Heart left ventricle (tissue), 13 donors: ENCODE results near the gene NTSR2.

ENCODE experiments used
- POLR2A ChIP-seq, 2 donors: fragments of 450-650 bp; IDR thresholded peaks; one replicate each; pipeline ENCODE4 v1.6.1; 2017; ENCODE audit warnings: antibody characterized with exemption in 2 of 2, mild to moderate bottlenecking in 2 of 2, moderate library complexity in 2 of 2
- TF ChIP-seq, protein P1 (sequence below), 12 donors: fragments of 200-600 bp; sonication (generic) in 4 of 12; IDR thresholded peaks; one replicate each; pipeline versions ENCODE4 v1.5.0 to v1.8.0; 2018 to 2022; ENCODE audit warnings: antibody characterized with exemption in 12 of 12, mild to moderate bottlenecking in 5 of 12
- donor health status: ischemic (EF 13 %, LVEDD 7.1; RV severe dilation, severe dysfunction).
- donor health status: DM: no; HTN: yes; CAD: no.
- donor health status: DM: no; HTN: no; CAD: no.
- donor health status: ischemic (EF 25% LVEDD 6.9; RV normal size, moderate dysfunction).
- donor health status: ischemic (EF 25% LVEDD 5.7; RV mildly dilated, moderate dysfunction).
- donor health status: ischemic (EF 35%, LVEDD 5.7; RV mildly dilated, moderate dysfunction).
- donor health status: nonischemic (EF 11% LVEDD 7.7; RV severe dilation, severe dysfunction).
- donor health status: DM: yes; HTN: yes; CAD: no.
- donor health status: PGD.
- donor health status: ischemic (EF 29% LVEDD 5.4; RV normal size, mild dysfunction).
- donor health status: nonischemic (EF 23%, LVEDD 6.1; RV moderate dilation, normal function).

GRCh38 chr2:11652553-11652952 is 17.4 kb downstream of the NTSR2 start:
- TF ChIP-seq, protein P1, sequence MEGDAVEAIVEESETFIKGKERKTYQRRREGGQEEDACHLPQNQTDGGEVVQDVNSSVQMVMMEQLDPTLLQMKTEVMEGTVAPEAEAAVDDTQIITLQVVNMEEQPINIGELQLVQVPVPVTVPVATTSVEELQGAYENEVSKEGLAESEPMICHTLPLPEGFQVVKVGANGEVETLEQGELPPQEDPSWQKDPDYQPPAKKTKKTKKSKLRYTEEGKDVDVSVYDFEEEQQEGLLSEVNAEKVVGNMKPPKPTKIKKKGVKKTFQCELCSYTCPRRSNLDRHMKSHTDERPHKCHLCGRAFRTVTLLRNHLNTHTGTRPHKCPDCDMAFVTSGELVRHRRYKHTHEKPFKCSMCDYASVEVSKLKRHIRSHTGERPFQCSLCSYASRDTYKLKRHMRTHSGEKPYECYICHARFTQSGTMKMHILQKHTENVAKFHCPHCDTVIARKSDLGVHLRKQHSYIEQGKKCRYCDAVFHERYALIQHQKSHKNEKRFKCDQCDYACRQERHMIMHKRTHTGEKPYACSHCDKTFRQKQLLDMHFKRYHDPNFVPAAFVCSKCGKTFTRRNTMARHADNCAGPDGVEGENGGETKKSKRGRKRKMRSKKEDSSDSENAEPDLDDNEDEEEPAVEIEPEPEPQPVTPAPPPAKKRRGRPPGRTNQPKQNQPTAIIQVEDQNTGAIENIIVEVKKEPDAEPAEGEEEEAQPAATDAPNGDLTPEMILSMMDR (IDR thresholded peaks at IDR 0.05), result no peak
- no peak for TF ChIP-seq POLR2A (IDR thresholded peaks at IDR 0.05)
